Psoas muscle (tissue), 8 donors: Measurements from ENCODE around the gene WDSUB1. TPM values are rescaled to one million over a fixed set of nuclear protein-coding genes. Genes with fewer than 3 reads are reported as not detected.

ENCODE experiments used
- ATAC-seq, 4 donors: fragments of 200-7000 bp; cut with Tn5 transposase; one replicate each; pipeline ENCODE4 v1.9.1; 2020; ENCODE audit warnings: moderate library complexity in 3 of 4, mild to moderate bottlenecking in 2 of 4
- DNase-seq, 2 donors: peaks; one replicate each; pipeline ENCODE4 v3.0.0-alpha.2; 2020
- H3K27ac ChIP-seq: fragments of 200-600 bp; one replicate; pipeline ENCODE4 v1.8.0; 2022
- H3K27me3 ChIP-seq, 3 donors: fragments of 200-600 bp in 1 of 3; one replicate each; pipeline versions ENCODE4 v1.6.1 to v1.8.0; 2013 to 2022; ENCODE audit warnings: low read length in 2 of 3, mild to moderate bottlenecking in 2 of 3, moderate library complexity in 1 of 3; ENCODE audit not compliant: insufficient read depth in 3 of 3
- H3K36me3 ChIP-seq, 2 donors: fragments of 200-600 bp in 1 of 2; one replicate each; pipeline versions ENCODE4 v1.6.1 to v1.8.0; 2013 to 2022; ENCODE audit warnings: low read depth in 1 of 2, mild to moderate bottlenecking in 1 of 2, moderate library complexity in 1 of 2; ENCODE audit not compliant: insufficient read depth in 1 of 2
- H3K4me1 ChIP-seq: fragments of 200-600 bp; one replicate; pipeline ENCODE4 v1.8.0; 2022
- H3K4me3 ChIP-seq: fragments of 200-600 bp; one replicate; pipeline ENCODE4 v1.8.0; 2022; ENCODE audit warnings: mild to moderate bottlenecking
- H3K9me3 ChIP-seq: fragments of 200-600 bp; one replicate; pipeline ENCODE4 v1.8.0; 2022
- WGBS, 3 donors: extraction: QIAGEN DNeasy Blood & Tissue Kit; methylation state at CpG; one replicate each; pipeline versions ENCODE4 v1.1.6 to v1.1.7; 2013; 5-methylcytosine and 5-hydroxymethylcytosine counted together
- intact Hi-C, 2 donors: fragments of 100-400 bp; cut with DNase I; formaldehyde crosslinking; loops; one replicate each; pipeline versions ENCODE4 v1.11.0 to v1.14.2; 2022
- polyA plus RNA-seq, 3 donors: library from polyadenylated mRNA; stranded (reverse); fragments of 200-250 nt; gene quantifications; one replicate each; pipeline ENCODE4 v1.2.3, GENCODE V29; 2013
- total RNA-seq, 4 donors: library from RNA; stranded (reverse); fragmentation: NEBNext Ultra II Directional in 2 of 4; extraction: Animal tissue kit (Norgen Biotek cat#: 25700) in 2 of 4; gene quantifications; one replicate each; pipeline versions ENCODE4 v1.2.1 to v1.2.4, GENCODE V29; 2021 to 2023
- TF ChIP-seq, protein P1 (sequence below): fragments of 200-600 bp; IDR thresholded peaks from one replicate; pipeline ENCODE4 v1.8.0; 2022; ENCODE audit warnings: antibody characterized with exemption
- donor health status: healthy with polysubstance abuse.
- donor health status: DM: no; HTN: no; CAD: no; lungs with moderate emphysema.
- donor health status: Bipolar disorder and iron deficiency.
- donor health status: healthy.
- donor health status: DM: yes; HTN: yes; CAD: no.
- donor health status: DM: no; HTN: no; CAD: no.
- donor health status: DM: no; HTN: no; CAD: no.
- donor health status: DM: yes; HTN: yes; CAD: no.

WDSUB1 gene
- total and polyA plus RNA-seq, 7 donors, result 3.5 to 4.9 (median 4.4) TPM

- H3K36me3 ChIP-seq, result peaks cover 4 to 32% of the 10 kb centered on the region in 2 donors
- no peaks in the 10 kb centered on the region for H3K9me3 ChIP-seq
- no peak overlapping the region for H3K4me3 ChIP-seq
- H3K27me3 ChIP-seq, result no peaks in the 10 kb centered on the region
- TF ChIP-seq, protein P1, sequence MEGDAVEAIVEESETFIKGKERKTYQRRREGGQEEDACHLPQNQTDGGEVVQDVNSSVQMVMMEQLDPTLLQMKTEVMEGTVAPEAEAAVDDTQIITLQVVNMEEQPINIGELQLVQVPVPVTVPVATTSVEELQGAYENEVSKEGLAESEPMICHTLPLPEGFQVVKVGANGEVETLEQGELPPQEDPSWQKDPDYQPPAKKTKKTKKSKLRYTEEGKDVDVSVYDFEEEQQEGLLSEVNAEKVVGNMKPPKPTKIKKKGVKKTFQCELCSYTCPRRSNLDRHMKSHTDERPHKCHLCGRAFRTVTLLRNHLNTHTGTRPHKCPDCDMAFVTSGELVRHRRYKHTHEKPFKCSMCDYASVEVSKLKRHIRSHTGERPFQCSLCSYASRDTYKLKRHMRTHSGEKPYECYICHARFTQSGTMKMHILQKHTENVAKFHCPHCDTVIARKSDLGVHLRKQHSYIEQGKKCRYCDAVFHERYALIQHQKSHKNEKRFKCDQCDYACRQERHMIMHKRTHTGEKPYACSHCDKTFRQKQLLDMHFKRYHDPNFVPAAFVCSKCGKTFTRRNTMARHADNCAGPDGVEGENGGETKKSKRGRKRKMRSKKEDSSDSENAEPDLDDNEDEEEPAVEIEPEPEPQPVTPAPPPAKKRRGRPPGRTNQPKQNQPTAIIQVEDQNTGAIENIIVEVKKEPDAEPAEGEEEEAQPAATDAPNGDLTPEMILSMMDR, result no peak
- 49 to 58% (median 52%) methylated on average over 26 of the region's 26 CpGs for WGBS, 3 donors
- peak in 1 of 4 donors; percentile 48 for ATAC-seq
- H3K27ac ChIP-seq, result peak overlapping the region; percentile 3
- DNase-seq, result no peak
- intact Hi-C loops, result no loop called here
- peaks cover 9% of the 10 kb centered on the region for H3K4me1 ChIP-seq
Measured at GRCh38 chr2:159225025-159226016, 61.2 kb downstream of the WDSUB1 start.

GRCh38 chr2:159224061-159224813, 62.3 kb downstream of the WDSUB1 start:
- no peaks in the 10 kb centered on the region for H3K9me3 ChIP-seq
- no peak overlapping the region for H3K27ac ChIP-seq
- TF ChIP-seq, protein P1, result no peak
- peaks cover 8% of the 10 kb centered on the region for H3K4me1 ChIP-seq
- DNase-seq, result no peak
- no peak overlapping the region for H3K4me3 ChIP-seq
- no peaks in the 10 kb centered on the region for H3K27me3 ChIP-seq
- WGBS, 3 donors, result 91 to 96% (median 93%) methylated on average over 17 of the region's 17 CpGs
- peaks cover 4 to 30% of the 10 kb centered on the region in 2 donors for H3K36me3 ChIP-seq
- intact Hi-C loops, result no loop called here
- no peak for ATAC-seq

DNA sequence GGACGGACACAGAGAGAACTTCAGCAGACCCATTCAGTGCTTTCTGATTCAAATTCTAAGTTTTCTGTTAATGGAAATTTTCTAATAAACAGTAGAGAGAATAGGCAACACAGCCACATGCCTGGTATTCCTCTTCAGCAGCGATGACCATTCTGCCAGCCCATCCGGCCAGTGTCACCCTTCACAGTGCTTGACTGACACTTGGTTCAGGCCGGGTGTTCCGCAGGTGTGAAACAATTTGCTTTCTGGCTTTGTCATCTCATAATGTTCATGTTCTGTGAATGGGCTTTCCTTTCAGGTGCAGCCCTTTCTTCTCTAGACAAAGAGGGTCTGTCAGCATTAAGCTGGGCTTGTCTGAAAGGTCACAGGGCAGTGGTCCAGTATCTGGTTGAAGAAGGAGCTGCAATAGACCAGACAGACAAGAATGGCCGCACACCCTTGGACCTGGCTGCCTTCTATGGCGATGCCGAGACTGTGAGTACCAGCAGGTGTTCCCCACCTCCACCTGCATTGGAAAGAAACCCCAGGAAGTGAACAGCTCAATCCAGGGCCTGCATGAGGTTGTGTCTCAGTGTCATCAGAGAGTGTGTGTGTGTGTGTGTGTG, 67.0 kb downstream of the WDSUB1 start:
- 92 to 98% (median 97%) methylated on average over 8 of the region's 8 CpGs for WGBS, 3 donors
- Histone ChIP-seq H3K36me3 (peaks cover 4 to 35% of the 10 kb centered on the region in 2 donors), H3K4me3 (no peak overlapping the region), H3K27ac (no peak overlapping the region), H3K4me1 (no peaks in the 10 kb centered on the region), H3K9me3 (no peaks in the 10 kb centered on the region), H3K27me3 (peaks cover 0 to 2% (median 0%) of the 10 kb centered on the region in 3 donors)
- no peak for ATAC-seq
- DNase-seq, result no peak
- TF ChIP-seq, protein P1, result no peak
- intact Hi-C loops, result no loop called here

- WGBS, 3 donors, result 83 to 90% (median 88%) methylated on average over 6 of the region's 6 CpGs
Measured at GRCh38 chr2:159218389-159218788, 68.1 kb downstream of the WDSUB1 start.

More at GRCh38 chr2:159218389-159218788, 68.1 kb downstream of the WDSUB1 start:
- intact Hi-C loops, result no loop called here
- ATAC-seq (no peak), DNase-seq (no peak)
- no peaks in the 10 kb centered on the region for H3K4me1 ChIP-seq
- peaks cover 4 to 35% of the 10 kb centered on the region in 2 donors for H3K36me3 ChIP-seq
- H3K27me3 ChIP-seq, result peaks cover 0 to 2% (median 0%) of the 10 kb centered on the region in 3 donors
- no peaks in the 10 kb centered on the region for H3K9me3 ChIP-seq
- H3K4me3 ChIP-seq, result no peak overlapping the region
- TF ChIP-seq, protein P1, result no peak
- H3K27ac ChIP-seq, result no peak overlapping the region
